OCI-LY1 (cell line): ENCODE results near the gene PDCL2.

Experiments used
- H2AFZ ChIP-seq: fragments of 200-600 bp; sonication (generic), shearing (Covaris generic); 2 replicates; pipeline ENCODE4 v1.6.0; 2014; ENCODE audit warnings: antibody characterized with exemption, mild to moderate bottlenecking, low read length
- H3F3A ChIP-seq: fragments of 200-600 bp; sonication (generic), shearing (Covaris generic); 2 replicates; pipeline ENCODE4 v1.6.0; 2014; ENCODE audit warnings: mild to moderate bottlenecking, antibody characterized with exemption, low read length, moderate library complexity; ENCODE audit not compliant: insufficient read depth
- H3K27ac ChIP-seq: fragments of 200-600 bp; sonication (generic); 2 replicates; pipeline ENCODE4 v1.5.1; 2014; ENCODE audit warnings: low read length, mixed run types, mild to moderate bottlenecking, low read depth; ENCODE audit not compliant: poor library complexity, severe bottlenecking
- H3K27me3 ChIP-seq: fragments of 200-600 bp; sonication (generic); 2 replicates; pipeline ENCODE4 v1.6.0; 2014; ENCODE audit warnings: antibody characterized with exemption, mild to moderate bottlenecking, low read length, moderate library complexity; ENCODE audit not compliant: insufficient read depth
- H3K36me3 ChIP-seq: fragments of 200-600 bp; sonication (generic); 2 replicates; pipeline ENCODE4 v1.6.1; 2014; ENCODE audit warnings: mild to moderate bottlenecking, antibody characterized with exemption, low read length, moderate library complexity, mixed read lengths; ENCODE audit not compliant: insufficient read depth
- H3K4me1 ChIP-seq: fragments of 200-600 bp; sonication (generic); 2 replicates; pipeline ENCODE4 v1.5.1; 2014; ENCODE audit warnings: mild to moderate bottlenecking, low read length, moderate library complexity; ENCODE audit not compliant: insufficient read depth, severe bottlenecking
- H3K4me2 ChIP-seq: fragments of 200-600 bp; sonication (generic), shearing (Covaris generic); 2 replicates; pipeline ENCODE4 v1.6.1; 2014; ENCODE audit warnings: low read length
- H3K4me3 ChIP-seq: fragments of 200-600 bp; sonication (generic); 2 replicates; pipeline ENCODE4 v1.5.1; 2014; ENCODE audit warnings: low read length, low read depth, mild to moderate bottlenecking, mixed read lengths; ENCODE audit not compliant: poor library complexity, severe bottlenecking
- H3K79me2 ChIP-seq: fragments of 200-600 bp; shearing (Covaris generic); 2 replicates; pipeline ENCODE4 v1.6.1; 2016; ENCODE audit warnings: mixed run types, low read length, mixed read lengths; ENCODE audit not compliant: insufficient read depth
- H3K9ac ChIP-seq: fragments of 200-600 bp; sonication (generic), shearing (Covaris generic); 2 replicates; pipeline ENCODE4 v1.6.1; 2014; ENCODE audit warnings: mild to moderate bottlenecking, low read length, mixed read lengths
- H3K9me2 ChIP-seq: fragments of 200-600 bp; sonication (generic), shearing (Covaris generic); 2 replicates; pipeline ENCODE4 v1.6.1; 2014; ENCODE audit warnings: low read depth, mild to moderate bottlenecking, low read length, mixed read lengths
- H3K9me3 ChIP-seq: fragments of 200-600 bp; shearing (Covaris generic); 2 replicates; pipeline ENCODE4 v1.6.1; 2014; ENCODE audit warnings: low read length, mixed read lengths
- H4K20me1 ChIP-seq: fragments of 200-600 bp; sonication (generic), shearing (Covaris generic); 2 replicates; pipeline ENCODE4 v1.6.0; 2016; ENCODE audit warnings: mild to moderate bottlenecking, low read length; ENCODE audit not compliant: insufficient read depth
- CTCF ChIP-seq: fragments of 200-600 bp; sonication (generic), shearing (Covaris generic); IDR thresholded peaks from 2 replicates; pipeline ENCODE4 v1.5.1; 2017; ENCODE audit warnings: mild to moderate bottlenecking, antibody characterized with exemption, low read length, moderate library complexity, mixed read lengths
- EZH2 ChIP-seq: fragments of 200-600 bp; sonication (generic), shearing (Covaris generic); IDR thresholded peaks from 2 replicates; pipeline ENCODE4 v1.8.0; 2017; ENCODE audit warnings: borderline replicate concordance, mixed run types, mild to moderate bottlenecking, antibody characterized with exemption, low read length, moderate library complexity, mixed read lengths

Gene PDCL2

GRCh38 chr4:55609393-55609866, 17.4 kb upstream of the PDCL2 start:
- Histone ChIP-seq H3K9ac (no peak overlapping the region), H3K79me2 (no peaks in the 10 kb centered on the region), H2AFZ (no peak overlapping the region), H3K9me2 (no peaks in the 10 kb centered on the region), H3K4me1 (no peaks in the 10 kb centered on the region), H3K9me3 (no peaks in the 10 kb centered on the region), H3K4me3 (no peak overlapping the region), H3K36me3 (no peaks in the 10 kb centered on the region), H3K4me2 (no peak overlapping the region), H3F3A (no peaks in the 10 kb centered on the region), H3K27ac (no peak overlapping the region), H3K27me3 (no peaks in the 10 kb centered on the region), H4K20me1 (no peaks in the 10 kb centered on the region)
- TF ChIP-seq EZH2 (no peak), CTCF (no peak)

- H3K79me2 ChIP-seq = no peaks in the 10 kb centered on the region
- H3K4me3 ChIP-seq = no peak overlapping the region
- H3K9me2 ChIP-seq = no peaks in the 10 kb centered on the region
- H3K9ac ChIP-seq = no peak overlapping the region
- no peaks in the 10 kb centered on the region for H3K4me1 ChIP-seq
- no peak overlapping the region for H3K4me2 ChIP-seq
- H3K36me3 ChIP-seq = no peaks in the 10 kb centered on the region
- no peak overlapping the region for H3K27ac ChIP-seq
- TF ChIP-seq EZH2 (no peak), CTCF (no peak)
- H3K27me3 ChIP-seq = no peaks in the 10 kb centered on the region
- H3F3A ChIP-seq = no peaks in the 10 kb centered on the region
- no peaks in the 10 kb centered on the region for H3K9me3 ChIP-seq
- H2AFZ ChIP-seq = no peak overlapping the region
- H4K20me1 ChIP-seq = no peaks in the 10 kb centered on the region
These were observed 16.5 kb upstream of the PDCL2 start for GRCh38 chr4:55608591-55608990.

GRCh38 chr4:55604996-55605395, 13.0 kb upstream of the PDCL2 start:
- Histone ChIP-seq H3F3A (no peaks in the 10 kb centered on the region), H3K36me3 (no peaks in the 10 kb centered on the region), H3K4me1 (no peaks in the 10 kb centered on the region), H3K4me3 (no peak overlapping the region), H4K20me1 (no peaks in the 10 kb centered on the region), H3K27ac (no peak overlapping the region), H3K4me2 (no peak overlapping the region), H3K9me2 (no peaks in the 10 kb centered on the region), H3K27me3 (no peaks in the 10 kb centered on the region), H3K9me3 (no peaks in the 10 kb centered on the region), H3K79me2 (no peaks in the 10 kb centered on the region), H3K9ac (no peak overlapping the region), H2AFZ (no peak overlapping the region)
- TF ChIP-seq CTCF (no peak), EZH2 (no peak)
